HK-2 (cell line): Measurements from ENCODE around the gene THEM5.

Experiments
- DNase-seq: peaks from one replicate; pipeline ENCODE4 v3.0.0-alpha.2; 2018; ENCODE audit not compliant: unreplicated experiment

The THEM5 gene

GRCh38 chr1:151800830-151801229, 52.7 kb downstream of the THEM5 start:
- no peak for DNase-seq

GRCh38 chr1:151799179-151800022, 54.1 kb downstream of the THEM5 start:
- no peak for DNase-seq

GRCh38 chr1:151798571-151798970, 54.9 kb downstream of the THEM5 start:
- DNase-seq, result no peak
